GM08714 (cell line): ENCODE measurements around the gene DLX6.

ENCODE experiments used
- H3K4me3 ChIP-seq: fragments of 200-500 bp; sonication (Bioruptor generic); 2 replicates; pipeline ENCODE4 v1.5.1; 2014; ENCODE audit warnings: mild to moderate bottlenecking, low read length, inconsistent platforms
- ZNF274 ChIP-seq: IDR thresholded peaks from 2 replicates; pipeline ENCODE4 v1.6.1; 2012; ENCODE audit warnings: mild to moderate bottlenecking, low read depth, low read length

Gene DLX6

DNA sequence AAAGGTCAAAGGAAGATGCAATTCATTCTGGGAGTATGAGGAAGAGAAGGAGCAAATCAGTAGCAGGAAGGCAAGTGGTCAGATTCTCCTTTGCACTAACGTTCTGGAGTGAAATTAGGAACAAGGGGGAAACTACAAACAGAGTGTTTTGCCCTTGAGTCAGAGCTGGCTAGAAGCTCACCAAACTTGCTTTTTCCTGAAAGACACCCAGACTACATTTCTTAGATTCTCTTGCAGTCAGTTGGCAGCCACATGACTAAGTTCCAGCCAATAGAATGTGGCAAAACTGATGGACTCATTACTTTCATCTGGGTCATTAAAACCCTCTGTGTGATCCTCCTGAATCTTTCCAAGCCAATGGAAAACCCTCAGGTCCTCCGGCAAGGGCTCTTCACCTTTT lies 37.9 kb downstream of the DLX6 start:
- TF ChIP-seq ZNF274, result no peak

More for the DNA sequence above, 37.9 kb downstream of the DLX6 start:
- no peak overlapping the region for H3K4me3 ChIP-seq
